Right lobe of liver (tissue), 4 donors: Measurements from ENCODE around the gene KPNA1.

Source experiments
- POLR2A ChIP-seq: fragments of 450-650 bp; IDR thresholded peaks from one replicate; pipeline ENCODE4 v1.6.1; 2017; ENCODE audit warnings: antibody characterized with exemption, mild to moderate bottlenecking
- TF ChIP-seq, protein P1 (sequence below), 4 donors: fragments of 200-600 bp in 3 of 4; fragments of 450-650 bp in 1 of 4; IDR thresholded peaks; one replicate each; pipeline versions ENCODE4 v1.5.1 to v1.8.0; 2016 to 2022; ENCODE audit warnings: antibody characterized with exemption in 4 of 4, mild to moderate bottlenecking in 2 of 4
- donor health status: DM: no; HTN: no; CAD: no.
- donor health status: DM: no; HTN: no; CAD: no.
- donor health status: DM: no; HTN: yes; CAD: no.

DNA sequence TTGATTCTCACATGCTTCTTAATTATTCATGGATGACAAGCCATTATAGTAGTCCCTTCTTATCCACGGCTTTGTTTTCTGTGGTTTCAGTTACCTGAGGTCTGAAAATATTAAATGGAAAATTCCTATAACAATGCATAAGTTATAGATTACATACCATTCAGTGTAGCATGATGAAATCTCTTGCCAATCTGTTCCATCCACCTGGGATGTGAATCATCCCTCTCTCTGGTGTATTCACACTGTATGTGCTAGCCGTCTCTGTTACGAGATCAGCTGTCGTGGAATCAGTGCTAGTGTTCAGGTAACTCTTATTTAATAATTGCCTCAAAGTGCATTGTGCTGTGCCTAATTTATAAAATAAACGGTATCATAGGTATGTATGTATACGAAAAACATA is 104.1 kb downstream of the KPNA1 start:
- TF ChIP-seq POLR2A = no peak
- TF ChIP-seq, protein P1, sequence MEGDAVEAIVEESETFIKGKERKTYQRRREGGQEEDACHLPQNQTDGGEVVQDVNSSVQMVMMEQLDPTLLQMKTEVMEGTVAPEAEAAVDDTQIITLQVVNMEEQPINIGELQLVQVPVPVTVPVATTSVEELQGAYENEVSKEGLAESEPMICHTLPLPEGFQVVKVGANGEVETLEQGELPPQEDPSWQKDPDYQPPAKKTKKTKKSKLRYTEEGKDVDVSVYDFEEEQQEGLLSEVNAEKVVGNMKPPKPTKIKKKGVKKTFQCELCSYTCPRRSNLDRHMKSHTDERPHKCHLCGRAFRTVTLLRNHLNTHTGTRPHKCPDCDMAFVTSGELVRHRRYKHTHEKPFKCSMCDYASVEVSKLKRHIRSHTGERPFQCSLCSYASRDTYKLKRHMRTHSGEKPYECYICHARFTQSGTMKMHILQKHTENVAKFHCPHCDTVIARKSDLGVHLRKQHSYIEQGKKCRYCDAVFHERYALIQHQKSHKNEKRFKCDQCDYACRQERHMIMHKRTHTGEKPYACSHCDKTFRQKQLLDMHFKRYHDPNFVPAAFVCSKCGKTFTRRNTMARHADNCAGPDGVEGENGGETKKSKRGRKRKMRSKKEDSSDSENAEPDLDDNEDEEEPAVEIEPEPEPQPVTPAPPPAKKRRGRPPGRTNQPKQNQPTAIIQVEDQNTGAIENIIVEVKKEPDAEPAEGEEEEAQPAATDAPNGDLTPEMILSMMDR (IDR thresholded peaks at IDR 0.05) = no peak
